NCI-H446 treated with DMSO at 0.1 percent for 48 hours (cell line): ENCODE data around the gene COL4A2.

Source experiments
- DNase-seq: peaks from one replicate; lab custom pipeline; 2025; lab: John Stamatoyannopoulos, UW

COL4A2 gene

DNA sequence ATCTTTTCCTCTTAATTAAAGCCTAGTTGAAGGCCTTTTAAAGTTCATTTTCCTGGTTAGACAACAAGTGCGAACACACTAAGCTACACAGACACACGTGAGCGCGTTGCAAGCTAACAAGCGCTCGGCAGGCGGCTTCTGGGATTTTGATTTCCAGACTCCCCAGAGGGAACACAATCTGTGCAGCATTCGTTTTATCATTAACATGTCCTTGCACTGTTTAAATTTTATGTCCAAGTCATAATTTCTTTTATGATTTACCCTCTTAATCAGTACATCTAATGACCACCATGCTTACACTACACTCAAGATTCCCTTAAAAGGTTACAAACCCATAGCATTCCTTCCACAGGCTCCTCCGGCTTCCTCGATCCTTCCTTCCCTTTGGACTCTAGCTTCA is 16.9 kb upstream of the COL4A2 start:
- DNase-seq, result no peak

DNA sequence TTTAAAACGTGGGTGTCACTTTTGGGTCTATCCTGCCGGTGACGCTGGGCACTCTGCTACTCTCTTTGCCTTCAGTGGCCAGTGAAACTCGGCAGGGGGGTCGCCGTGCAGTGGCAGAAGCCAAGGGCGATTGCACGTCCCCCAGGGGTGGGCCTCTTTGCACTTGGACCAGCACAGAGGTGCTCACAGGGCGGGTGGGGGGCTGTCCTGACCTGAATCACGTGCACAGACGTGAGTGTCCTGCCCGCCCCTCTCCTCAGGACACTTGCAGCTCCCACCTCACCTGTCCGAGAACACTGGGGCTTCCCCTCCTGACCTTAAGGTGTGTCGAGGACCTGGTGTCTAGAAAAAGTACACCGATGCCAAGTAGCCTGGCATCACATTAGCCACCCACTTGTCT is 16.3 kb upstream of the COL4A2 start:
- DNase-seq, result no peak

DNA sequence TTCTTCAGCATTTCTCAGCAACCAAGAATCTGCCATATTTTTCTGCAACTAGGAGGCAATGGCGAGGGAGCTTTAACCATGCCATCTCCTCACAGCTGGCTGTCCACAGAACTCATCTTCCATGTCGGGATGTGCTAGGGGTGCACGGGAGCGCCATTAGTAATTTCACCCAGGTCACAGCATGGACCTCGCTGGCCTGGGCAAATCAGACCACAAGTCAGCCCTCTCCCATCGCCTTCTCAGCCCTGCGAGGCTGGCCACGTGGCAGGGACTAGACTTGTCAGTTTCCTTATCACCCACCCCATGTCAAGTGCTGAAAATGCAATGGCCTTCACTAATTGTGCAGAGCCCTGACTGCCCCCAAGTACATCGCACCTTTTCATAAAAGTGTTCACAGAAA is 15.8 kb upstream of the COL4A2 start:
- DNase-seq, result no peak

DNA sequence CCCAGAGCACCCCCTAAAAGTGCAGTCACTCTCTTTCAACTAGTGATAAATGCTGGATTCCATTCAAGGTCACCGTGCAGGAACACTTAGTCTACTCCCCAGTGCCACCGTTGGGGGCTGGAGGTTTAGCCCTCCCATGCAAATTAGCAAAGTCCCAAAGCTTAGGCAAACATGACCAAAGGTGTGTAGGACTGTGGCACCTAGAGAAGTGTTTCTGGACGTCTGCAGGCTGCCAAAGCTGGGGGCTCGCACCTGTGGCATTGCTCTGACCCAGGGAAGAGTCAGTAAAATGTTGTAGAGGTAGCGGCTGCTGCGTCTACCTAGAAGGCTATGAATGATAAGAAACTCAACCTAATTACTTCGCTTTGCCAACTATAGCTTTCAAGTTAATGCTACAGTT is 14.0 kb upstream of the COL4A2 start:
- no peak for DNase-seq

DNA sequence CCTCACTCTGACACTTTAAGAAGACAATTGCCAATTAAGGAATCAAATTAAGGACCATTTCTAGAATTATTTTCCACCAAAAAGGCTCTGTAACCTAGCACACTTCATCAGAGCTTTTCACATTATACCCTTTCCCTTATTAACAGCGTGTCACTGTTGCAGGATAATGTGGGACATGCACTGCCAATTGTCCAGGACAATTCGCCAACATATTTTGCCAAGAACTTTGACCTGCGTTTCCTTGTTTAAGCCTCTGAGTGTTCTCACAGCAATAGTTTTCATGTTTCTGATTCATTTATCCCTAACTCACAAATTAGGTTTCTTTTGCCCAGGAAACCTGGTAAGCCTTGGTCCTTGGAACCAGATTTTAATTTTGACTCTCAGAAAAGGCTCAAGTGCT is 13.4 kb upstream of the COL4A2 start:
- DNase-seq, result no peak

DNA sequence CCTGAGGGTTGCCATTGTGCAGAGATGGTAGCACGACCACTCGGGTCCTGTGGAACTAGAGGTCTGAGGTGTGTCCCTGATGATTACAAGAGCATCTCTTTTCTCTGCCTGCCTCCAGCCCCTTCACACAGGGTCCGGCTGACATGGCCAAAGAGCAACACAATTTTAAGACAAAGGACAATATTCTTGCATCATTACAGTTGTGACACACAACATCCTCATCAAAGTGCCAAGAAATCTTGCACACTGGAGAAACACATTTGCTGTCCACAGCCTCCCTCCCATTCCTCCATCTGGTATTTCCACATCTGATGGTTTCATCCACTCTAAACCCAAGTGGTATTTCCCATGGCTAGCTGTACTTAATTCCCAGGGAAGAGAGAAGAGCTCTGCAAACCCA is 12.9 kb upstream of the COL4A2 start:
- DNase-seq, result no peak

DNA sequence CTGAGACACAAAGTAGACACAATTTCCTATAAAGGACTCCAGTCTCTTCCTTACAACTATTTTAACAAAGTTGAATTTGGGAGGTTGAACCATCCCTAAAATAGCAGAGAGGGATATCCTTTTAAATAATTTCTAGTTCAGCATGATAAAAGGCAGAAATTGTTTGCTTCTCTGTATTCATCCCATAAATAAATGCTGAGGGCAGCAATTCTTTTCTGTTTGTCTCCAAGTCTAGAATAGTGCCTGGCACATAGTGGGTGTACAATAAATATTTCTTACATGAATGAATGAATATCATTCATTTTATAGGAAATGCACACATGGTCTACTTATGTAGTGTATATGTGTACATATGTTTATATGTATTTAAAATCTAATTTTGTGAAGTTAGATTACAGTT is 12.5 kb upstream of the COL4A2 start:
- no peak for DNase-seq

DNA sequence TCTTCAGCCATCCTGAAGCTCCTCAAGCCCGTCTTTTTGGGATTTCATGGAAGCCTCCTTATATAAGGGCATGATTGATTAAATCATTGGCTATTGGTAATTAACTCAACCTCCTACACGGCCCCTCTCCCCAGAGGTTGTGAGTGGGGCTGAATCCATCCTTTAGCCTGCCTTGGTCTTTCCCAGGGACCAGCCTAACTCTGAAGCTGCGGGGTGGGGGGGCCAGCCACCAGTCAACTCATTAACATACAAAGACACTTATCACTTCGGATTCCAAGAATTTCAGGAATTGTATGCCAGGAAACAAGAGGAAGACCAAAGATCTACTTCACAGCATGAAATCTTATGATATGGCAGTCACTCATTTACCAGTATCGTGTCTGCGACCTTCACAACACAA is 10.1 kb upstream of the COL4A2 start:
- no peak for DNase-seq

DNA sequence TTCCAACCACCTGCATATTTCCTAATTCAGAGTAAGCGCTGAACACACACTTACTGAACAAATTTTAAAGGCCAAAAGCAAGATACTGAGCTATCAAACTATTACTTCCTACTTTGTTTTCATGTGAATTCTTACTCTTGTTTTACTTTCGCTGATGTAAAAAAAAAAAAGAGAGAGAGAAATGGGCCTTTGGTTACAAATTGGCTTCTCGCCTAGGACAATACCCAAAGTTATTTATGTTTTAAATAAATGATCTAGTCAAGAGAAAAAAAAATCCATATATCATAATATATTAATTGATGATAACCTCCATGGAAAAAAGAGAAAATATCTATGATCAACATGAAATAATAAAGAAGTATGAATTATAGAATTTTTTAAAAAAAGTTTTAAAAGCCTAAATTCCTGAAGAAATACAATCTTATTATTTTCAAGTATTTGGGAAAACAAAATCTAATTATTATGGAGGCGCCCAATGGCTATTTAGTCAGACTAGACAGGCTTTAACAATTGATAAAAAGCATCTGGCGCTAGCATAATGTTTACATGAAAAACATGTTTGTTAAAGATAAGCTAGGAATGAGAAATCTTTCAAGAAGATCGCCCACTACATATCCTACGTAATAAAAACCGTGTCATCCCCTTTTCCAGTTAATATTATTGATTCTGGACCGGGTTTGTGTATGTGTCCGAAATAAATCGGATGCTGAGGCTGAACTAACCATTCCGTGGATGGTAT is 9.1 kb upstream of the COL4A2 start:
- DNase-seq, result no peak

DNA sequence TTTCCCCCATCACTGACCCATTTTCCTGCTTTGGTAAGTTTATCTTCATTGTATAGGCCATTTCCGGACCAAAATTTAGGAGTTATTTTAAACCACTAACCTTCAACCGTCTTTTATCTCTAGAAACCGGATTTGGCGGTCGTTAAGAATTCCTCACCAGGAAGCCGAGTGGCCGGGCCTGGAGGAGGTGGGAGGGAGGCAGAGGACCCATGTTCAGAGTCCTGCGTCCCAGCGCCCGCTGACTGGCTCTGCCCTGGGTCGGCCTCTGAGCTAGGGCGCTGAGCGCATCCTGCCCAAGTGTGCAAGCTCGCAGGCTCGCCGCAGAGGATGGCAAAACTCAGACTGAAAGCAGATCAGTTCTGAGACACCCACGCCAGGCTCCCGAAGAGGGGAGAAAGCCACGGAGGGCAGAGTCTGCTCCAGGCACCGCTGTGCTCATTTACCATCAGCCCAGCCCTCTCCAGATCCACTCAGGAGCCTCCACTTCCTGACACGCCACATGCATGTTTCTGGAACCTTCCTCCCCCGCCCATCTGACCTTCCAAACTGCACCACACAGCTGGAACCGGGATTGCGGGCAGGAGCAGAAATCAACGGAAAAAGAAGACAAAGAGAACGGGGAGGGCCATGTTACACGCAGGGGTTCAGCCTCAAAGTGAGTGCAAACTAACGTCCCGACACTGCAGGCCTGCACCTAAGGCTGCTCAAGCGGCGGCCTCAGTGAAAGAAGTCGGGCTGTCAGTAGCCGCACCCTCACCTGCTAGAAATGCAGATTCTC is 8.4 kb upstream of the COL4A2 start:
- no peak for DNase-seq

DNA sequence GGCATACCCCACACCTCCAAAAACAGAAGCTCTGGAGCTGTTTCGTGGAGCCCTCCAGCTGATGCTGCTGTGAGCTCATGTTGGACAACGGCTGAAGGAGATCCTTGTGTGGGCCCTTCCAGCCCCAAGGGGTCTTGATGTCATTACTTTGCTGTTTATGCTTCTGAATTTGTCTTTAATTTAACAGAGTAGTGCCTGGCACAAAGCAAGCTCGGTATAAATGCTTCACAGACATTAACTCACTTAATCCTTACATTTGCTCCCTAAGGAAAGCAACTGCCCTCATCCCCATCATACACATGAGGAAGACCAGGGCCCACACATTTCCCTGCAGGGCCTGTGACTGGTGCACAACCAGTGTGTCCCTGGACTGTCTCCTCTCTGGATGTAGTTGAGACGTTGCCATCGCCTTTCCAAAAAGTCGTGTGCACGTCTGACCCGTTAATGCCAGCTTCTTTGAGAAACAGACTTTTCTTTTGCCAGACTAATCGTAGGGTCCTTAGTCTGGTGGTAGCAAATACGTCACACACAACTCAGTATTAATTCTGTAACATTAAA is 7.7 kb upstream of the COL4A2 start:
- no peak for DNase-seq

DNA sequence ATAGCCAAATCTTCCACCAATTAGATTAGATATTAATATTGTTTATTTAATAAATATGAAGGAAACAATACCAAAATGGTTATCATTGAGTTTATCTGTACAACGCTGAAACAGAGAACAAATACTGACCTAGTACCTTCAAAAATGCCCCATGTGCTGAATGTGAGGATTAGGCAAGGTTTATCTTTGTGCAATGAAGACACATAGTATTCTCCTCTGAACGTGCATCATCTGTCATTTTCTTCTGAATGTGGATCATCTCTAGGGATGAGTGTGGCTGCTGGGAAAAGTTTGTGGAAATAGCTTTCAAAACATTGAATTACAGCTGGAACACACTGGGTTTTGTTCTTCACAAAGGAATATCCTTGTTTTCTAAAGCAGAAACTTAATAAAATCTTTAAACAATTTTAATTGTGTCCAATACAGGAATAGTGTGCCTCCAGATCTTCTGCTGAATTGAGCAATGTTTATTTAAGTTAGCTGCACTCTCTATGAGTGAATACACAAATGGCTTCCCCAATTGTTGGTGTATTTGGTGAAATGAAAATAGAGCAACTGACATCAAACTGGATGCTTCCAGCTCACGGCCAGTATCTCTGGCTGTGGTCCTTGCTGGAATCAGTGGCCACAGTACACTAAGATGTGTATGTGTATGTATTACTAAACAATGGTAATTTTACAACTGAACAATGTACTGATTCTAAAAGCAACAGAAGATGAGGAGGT is 6.8 kb upstream of the COL4A2 start:
- no peak for DNase-seq

DNA sequence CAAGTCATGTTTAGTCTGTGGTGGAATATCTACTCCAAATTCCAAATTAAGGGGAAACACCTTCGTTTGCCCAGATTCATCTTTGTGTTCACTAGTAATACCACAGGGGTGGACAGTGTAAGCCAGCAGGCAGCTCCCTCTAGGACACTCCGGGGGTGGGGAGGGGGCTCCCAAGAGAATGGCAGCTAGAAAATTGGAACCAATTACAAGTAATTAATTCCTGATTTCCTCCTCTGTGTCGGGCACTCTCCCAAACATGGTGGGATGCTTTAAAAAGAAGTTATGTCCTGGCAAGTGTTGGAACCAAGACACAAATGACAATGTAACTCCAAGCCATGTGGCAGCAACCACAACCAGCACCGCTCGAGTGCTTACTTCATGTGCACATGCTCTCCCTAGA is 6.0 kb upstream of the COL4A2 start:
- DNase-seq, result no peak

DNA sequence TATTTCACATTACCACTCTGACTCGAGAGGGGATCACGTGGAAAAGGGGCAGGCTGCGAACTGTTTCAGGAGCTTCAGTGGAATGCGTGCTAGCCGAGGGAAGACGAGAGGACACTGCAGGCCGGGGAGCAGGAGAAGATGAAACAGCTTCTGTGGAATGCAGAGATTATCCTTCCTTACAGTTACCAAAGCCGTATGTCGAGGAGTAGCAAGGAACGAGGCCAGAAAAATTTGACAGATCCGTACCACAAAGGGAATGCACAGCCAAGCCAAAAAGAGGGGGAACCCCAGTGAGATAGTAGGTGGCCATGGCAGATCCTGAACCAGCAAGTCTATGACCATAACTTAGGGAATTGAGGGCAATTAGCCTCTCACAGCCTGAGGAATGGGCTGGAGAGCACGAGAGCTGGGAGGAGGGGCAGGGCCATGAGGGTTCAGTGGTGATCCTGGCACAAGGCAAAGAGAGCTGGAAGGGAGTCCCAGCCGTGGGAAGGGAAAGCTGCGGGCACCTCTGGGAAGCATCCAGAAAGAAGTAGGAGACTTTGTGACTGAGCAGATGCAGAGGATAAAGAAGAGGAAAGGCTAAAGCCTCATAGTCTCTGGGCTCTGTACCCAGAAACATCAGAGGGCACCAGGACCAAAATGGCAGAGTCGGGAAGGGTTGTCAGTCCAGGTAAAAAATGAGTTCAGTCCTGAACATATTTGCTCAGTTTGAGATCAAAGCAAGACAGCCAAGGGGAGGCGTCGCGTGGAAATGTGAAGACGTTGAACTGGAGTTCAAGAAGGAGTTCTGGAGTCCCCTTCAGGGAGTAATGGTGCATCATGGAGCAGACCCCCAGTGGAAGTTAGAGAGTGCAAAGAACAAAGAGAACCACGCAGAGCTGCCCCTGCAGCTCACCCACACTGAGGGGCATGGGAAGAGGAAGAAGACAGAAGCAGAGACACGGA is 5.2 kb upstream of the COL4A2 start:
- no peak for DNase-seq

DNA sequence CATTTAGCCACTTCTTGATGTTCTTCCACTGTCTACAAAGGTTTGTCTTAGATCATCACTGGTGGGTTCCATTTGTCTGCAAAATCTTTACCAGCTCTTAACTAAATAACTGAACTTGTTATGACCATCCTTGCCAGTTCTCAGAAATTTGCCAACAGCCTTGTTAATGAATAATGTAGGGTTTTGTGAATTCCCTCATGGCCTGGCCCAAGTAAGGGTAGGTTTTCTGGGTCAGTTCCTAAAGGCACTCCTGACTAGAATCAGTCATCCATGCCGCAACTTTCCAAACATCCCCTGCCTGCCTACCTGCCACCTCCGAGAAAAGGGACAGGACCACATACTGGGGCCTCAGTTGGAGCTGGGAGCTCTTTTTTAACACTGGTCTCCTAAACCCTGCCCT is 4.1 kb upstream of the COL4A2 start:
- DNase-seq, result no peak

DNA sequence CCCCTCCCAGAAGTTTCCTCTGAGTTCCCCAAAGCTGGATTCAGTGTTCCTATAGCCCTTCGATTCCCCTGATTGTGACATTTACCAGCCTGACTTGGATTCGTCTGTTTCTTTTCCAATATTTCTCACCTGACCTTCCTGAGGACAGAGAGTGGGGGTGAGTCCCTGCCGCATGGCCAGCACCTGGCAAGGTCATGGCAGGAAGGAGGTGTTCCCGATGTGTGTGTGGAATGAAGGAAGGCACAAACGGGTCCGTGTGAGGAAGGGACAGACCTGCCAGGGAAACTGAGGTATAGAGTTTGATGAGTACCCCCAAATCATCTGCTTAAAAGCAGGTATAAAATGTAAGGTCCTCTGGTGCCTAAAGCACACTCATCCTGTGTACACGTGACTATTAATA is 3.4 kb upstream of the COL4A2 start:
- no peak for DNase-seq

DNA sequence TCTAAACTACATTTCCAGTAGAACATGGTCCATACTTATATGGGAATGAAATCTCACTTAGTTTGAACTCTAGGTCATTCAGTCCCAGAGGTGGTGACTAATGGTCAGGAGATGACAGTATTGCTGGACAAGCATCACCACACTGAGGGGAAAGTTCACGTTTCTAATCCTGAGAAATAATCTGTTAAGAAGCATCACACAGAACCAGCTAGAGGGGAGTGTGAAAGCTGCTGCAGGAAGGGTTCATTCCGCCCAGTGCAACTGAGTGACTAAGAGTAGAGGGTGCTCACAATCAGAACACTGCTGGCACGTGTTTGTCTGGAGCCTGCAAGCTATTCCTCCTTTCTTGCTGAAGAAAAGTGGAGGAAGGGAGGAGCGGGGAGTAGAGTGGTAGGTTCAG is 2.8 kb upstream of the COL4A2 start:
- no peak for DNase-seq

DNA sequence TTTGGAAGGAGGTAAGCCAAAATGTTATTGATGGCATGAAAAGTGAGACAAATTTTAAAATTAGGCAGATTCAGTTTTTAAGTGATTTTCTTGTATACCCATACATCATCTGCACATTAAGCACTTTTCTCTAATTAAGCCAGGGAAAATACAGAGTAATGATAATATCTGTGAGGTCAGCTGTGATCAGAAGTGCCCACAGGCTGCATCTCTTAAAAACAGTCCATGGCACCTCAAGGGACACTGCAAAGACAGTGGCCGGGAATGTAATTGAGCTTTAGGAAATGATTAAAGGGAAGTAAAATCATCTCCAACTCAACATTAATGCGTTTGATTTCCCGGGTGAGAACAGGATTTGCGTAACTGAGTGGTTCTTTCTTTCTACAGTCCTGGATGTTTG is 2.1 kb upstream of the COL4A2 start:
- no peak for DNase-seq

DNA sequence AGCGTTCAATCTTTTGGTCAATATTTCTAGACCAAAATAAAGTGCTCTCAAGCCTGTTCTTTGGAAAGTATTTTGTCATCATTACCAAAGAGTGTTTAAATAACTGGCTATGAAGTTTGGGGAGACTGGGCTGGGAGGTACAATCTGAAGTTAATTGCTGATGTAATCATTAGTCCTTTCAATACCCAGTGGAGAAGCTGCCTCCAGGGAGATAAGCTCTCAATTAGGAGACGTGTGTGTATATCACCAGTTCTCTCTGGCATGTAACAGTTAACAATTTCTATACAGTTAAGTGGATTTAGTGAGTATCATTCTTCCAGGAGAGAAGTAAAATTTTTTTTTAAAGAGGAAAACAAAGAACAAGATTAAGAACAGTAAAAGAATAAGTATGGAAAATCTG is 1.5 kb upstream of the COL4A2 start:
- no peak for DNase-seq

DNA sequence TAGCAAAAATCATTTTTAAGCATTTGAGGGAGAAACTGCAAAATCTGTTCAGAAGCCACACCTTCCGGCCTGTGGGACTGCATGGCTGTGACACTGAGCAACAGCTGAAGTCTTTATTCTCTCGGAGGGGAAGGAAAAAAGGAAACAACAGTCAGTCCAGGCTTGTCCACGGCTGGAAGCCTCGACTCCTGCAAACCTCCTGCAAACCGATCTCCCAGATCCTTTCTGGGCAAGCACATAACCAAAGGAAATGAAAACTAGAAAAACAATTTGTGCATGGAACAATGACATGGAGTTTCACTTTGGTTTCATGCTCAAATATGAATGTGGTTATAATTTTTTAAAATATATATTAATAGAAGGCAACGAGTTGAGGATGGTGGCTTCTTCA is 1.1 kb upstream of the COL4A2 start:
- DNase-seq, result no peak

DNA sequence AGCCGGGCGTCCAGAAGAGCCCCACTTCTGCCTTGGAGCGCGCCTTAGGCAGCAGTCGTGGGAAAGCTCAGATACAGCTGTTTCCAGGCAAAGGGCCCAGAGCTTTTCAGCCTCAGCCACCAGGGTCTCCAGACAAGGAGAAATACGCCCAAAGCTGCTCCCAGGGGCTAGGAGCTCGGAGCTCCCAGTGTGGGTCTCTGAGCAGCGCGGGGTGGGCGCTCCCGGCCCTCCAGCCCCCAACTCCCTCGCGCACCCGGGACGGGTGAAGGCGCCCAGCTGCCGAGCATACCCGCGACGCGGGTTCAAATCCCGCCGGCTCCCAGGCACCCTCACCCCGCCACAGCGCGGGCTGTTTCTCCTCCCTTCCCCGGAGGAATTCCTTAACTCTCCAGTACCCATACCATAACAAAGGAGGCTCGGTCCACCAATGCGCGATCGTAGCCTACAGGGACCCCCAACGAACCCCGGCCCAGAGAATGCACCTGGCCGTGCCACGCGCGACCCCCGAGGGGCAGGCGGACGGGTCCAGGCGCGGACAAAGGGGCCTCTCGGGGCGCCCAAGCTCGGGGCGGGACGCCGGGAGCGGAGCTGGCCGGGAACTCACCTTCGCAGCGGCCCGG is 634 bp upstream of the COL4A2 start:
- no peak for DNase-seq
